Liver (tissue), 9 donors: Measurements from ENCODE around the gene TANGO2. TPM values are rescaled to one million over a fixed set of nuclear protein-coding genes. Genes with fewer than 3 reads are reported as not detected.

Source experiments
- DNase-seq: peaks from one replicate; pipeline ENCODE4 v3.0.0-alpha.2; 2017; ENCODE audit warnings: low spot score
- H3K27ac ChIP-seq, 2 donors: one replicate each; pipeline ENCODE4 v1.7.0; 2013; ENCODE audit warnings: inconsistent platforms in 2 of 2, low read length in 2 of 2, control low read depth in 1 of 2, low read depth in 1 of 2, mild to moderate bottlenecking in 1 of 2
- H3K27me3 ChIP-seq, 4 donors: one replicate each; pipeline versions ENCODE4 v1.6.1 to v1.7.0; 2013; ENCODE audit warnings: low read length in 3 of 4, inconsistent platforms in 1 of 4, mild to moderate bottlenecking in 1 of 4, moderate library complexity in 1 of 4; ENCODE audit not compliant: control insufficient read depth in 4 of 4, insufficient read depth in 4 of 4
- H3K36me3 ChIP-seq, 4 donors: one replicate each; pipeline versions ENCODE4 v1.6.1 to v1.7.0; 2013; ENCODE audit warnings: low read length in 3 of 4, mild to moderate bottlenecking in 3 of 4, low read depth in 1 of 4, moderate library complexity in 1 of 4; ENCODE audit not compliant: control insufficient read depth in 4 of 4, insufficient read depth in 3 of 4
- H3K4me1 ChIP-seq, 4 donors: one replicate each; pipeline versions ENCODE4 v1.6.1 to v1.7.0; 2013; ENCODE audit warnings: low read length in 3 of 4, mild to moderate bottlenecking in 3 of 4, moderate library complexity in 1 of 4; ENCODE audit not compliant: control insufficient read depth in 4 of 4, insufficient read depth in 4 of 4
- H3K4me3 ChIP-seq, 3 donors: one replicate each; pipeline versions ENCODE4 v1.6.1 to v1.7.0; 2013; ENCODE audit warnings: low read length in 3 of 3, control low read depth in 1 of 3, low read depth in 1 of 3, mild to moderate bottlenecking in 1 of 3
- H3K9ac ChIP-seq, 2 donors: one replicate each; pipeline ENCODE4 v1.7.0; 2013; ENCODE audit warnings: low read length in 2 of 2, mild to moderate bottlenecking in 2 of 2, moderate library complexity in 2 of 2, control low read depth in 1 of 2, low read depth in 1 of 2
- H3K9me3 ChIP-seq, 4 donors: one replicate each; pipeline versions ENCODE4 v1.6.1 to v1.7.0; 2013; ENCODE audit warnings: low read length in 3 of 4; ENCODE audit not compliant: control insufficient read depth in 4 of 4
- ATF3 ChIP-seq: IDR thresholded peaks from 2 replicates; pipeline ENCODE4 v1.6.1; 2016; ENCODE audit warnings: antibody characterized with exemption
- EGR1 ChIP-seq, 2 donors: IDR thresholded peaks; 2 replicates each; pipeline ENCODE4 v1.6.1; 2016 to 2018; ENCODE audit warnings: antibody characterized with exemption in 2 of 2, low read depth in 2 of 2
- FOXA1 ChIP-seq: IDR thresholded peaks from 2 replicates; pipeline ENCODE4 v1.6.1; 2016; ENCODE audit warnings: antibody characterized with exemption
- FOXA2 ChIP-seq: IDR thresholded peaks from 2 replicates; pipeline ENCODE4 v1.6.1; 2016; ENCODE audit warnings: antibody characterized with exemption
- GABPA ChIP-seq, 2 donors: IDR thresholded peaks in 1 of 2; conservative IDR thresholded peaks in 1 of 2; 2 replicates each; pipeline ENCODE4 v1.6.1; 2016; ENCODE audit warnings: antibody characterized with exemption in 2 of 2, mild to moderate bottlenecking in 1 of 2, moderate library complexity in 1 of 2
- HNF4A ChIP-seq, 2 donors: conservative IDR thresholded peaks; 2 replicates each; pipeline ENCODE4 v1.6.1; 2016; ENCODE audit warnings: antibody characterized with exemption in 2 of 2, mild to moderate bottlenecking in 2 of 2
- HNF4G ChIP-seq: IDR thresholded peaks from 2 replicates; pipeline ENCODE4 v1.6.1; 2016; ENCODE audit warnings: antibody characterized with exemption
- JUND ChIP-seq, 2 donors: IDR thresholded peaks; 2 replicates each; pipeline ENCODE4 v1.6.1; 2016; ENCODE audit warnings: antibody characterized with exemption in 2 of 2
- MAX ChIP-seq: IDR thresholded peaks from 2 replicates; pipeline ENCODE4 v1.6.1; 2016; ENCODE audit warnings: antibody characterized with exemption
- NR2F2 ChIP-seq: IDR thresholded peaks from 2 replicates; pipeline ENCODE4 v1.6.1; 2016; ENCODE audit warnings: antibody characterized with exemption
- REST ChIP-seq: IDR thresholded peaks from 2 replicates; pipeline ENCODE4 v1.6.1; 2016; ENCODE audit warnings: antibody characterized with exemption, mild to moderate bottlenecking
- SP1 ChIP-seq: IDR thresholded peaks from 2 replicates; pipeline ENCODE4 v1.6.1; 2018; ENCODE audit warnings: antibody characterized with exemption, mild to moderate bottlenecking
- TAF1 ChIP-seq: conservative IDR thresholded peaks from 2 replicates; pipeline ENCODE4 v1.6.1; 2016; ENCODE audit warnings: antibody characterized with exemption, mild to moderate bottlenecking
- YY1 ChIP-seq: IDR thresholded peaks from 2 replicates; pipeline ENCODE4 v1.6.1; 2016; ENCODE audit warnings: antibody characterized with exemption, mild to moderate bottlenecking
- ZBTB33 ChIP-seq: IDR thresholded peaks from 2 replicates; pipeline ENCODE4 v1.6.1; 2016; ENCODE audit warnings: antibody characterized with exemption
- WGBS: extraction: QIAGEN DNeasy Blood & Tissue Kit; methylation state at CpG from one replicate; pipeline ENCODE4 v1.1.7; 2013; 5-methylcytosine and 5-hydroxymethylcytosine counted together
- polyA plus RNA-seq, 2 donors: library from polyadenylated mRNA; stranded (reverse) in 1 of 2; unstranded in 1 of 2; fragments of 200-250 nt in 1 of 2; fragments of >200 nt in 1 of 2; fragmentation: Nextera tagmentation in 1 of 2; extraction: Ambion mirVana in 1 of 2; gene quantifications; one replicate each; pipeline versions ENCODE4 v1.2.1 to v1.2.3, GENCODE V29; 2013 to 2015
- total RNA-seq, 2 donors: library from RNA; depleted of rRNA; stranded (reverse); fragments of >200 nt; gene quantifications; one replicate each; pipeline ENCODE4 v1.2.3, GENCODE V29; 2014
- donor health status: healthy.
- donor health status: healthy.
- donor health status: healthy.
- donor health status: healthy.
- donor health status: healthy.

TANGO2 gene
- total and polyA plus RNA-seq, 4 donors: 10.8 to 153 (median 16.1) TPM

GRCh38 chr22:20055654-20056053, 34.7 kb downstream of the TANGO2 start:
- peaks cover 10 to 47% (median 20%) of the 10 kb centered on the region in 4 donors for H3K36me3 ChIP-seq
- H3K4me3 ChIP-seq: no peak overlapping the region
- no peaks in the 10 kb centered on the region for H3K4me1 ChIP-seq
- no peaks in the 10 kb centered on the region for H3K27me3 ChIP-seq
- 95% methylated on average over 15 of the region's 15 CpGs for WGBS
- H3K9ac ChIP-seq: no peak overlapping the region
- no peaks in the 10 kb centered on the region for H3K9me3 ChIP-seq
- H3K27ac ChIP-seq: no peak overlapping the region
- DNase-seq: no peak
- no peak for TF ChIP-seq REST
- TF ChIP-seq JUND (IDR thresholded peaks at IDR 0.05): no peak
- no peak for TF ChIP-seq FOXA1
- TF ChIP-seq NR2F2: no peak
- TF ChIP-seq ATF3: no peak
- TF ChIP-seq HNF4A (conservative IDR thresholded peaks at IDR 0.05): no peak
- TF ChIP-seq SP1: no peak

- WGBS: 95% methylated on average over 10 of the region's 10 CpGs
- H3K36me3 ChIP-seq: peaks cover 10 to 52% (median 20%) of the 10 kb centered on the region in 4 donors
- no peaks in the 10 kb centered on the region for H3K4me1 ChIP-seq
- TF ChIP-seq SP1 (no peak), MAX (no peak), HNF4A (conservative IDR thresholded peaks at IDR 0.05) (no peak), EGR1 (IDR thresholded peaks at IDR 0.05; ENCODE audit: low read depth in 2 of 2) (no peak), REST (no peak), TAF1 (no peak), ZBTB33 (no peak), YY1 (no peak), HNF4G (no peak), FOXA2 (no peak), FOXA1 (no peak), GABPA (IDR thresholded peaks at IDR 0.05 in 1 of 2, conservative IDR thresholded peaks at IDR 0.05 in 1 of 2) (no peak)
- no peaks in the 10 kb centered on the region for H3K27me3 ChIP-seq
- no peak overlapping the region for H3K4me3 ChIP-seq
- DNase-seq: no peak
- no peaks in the 10 kb centered on the region for H3K9me3 ChIP-seq
- no peak overlapping the region for H3K27ac ChIP-seq
- H3K9ac ChIP-seq: no peak overlapping the region
These were observed 35.3 kb downstream of the TANGO2 start for GRCh38 chr22:20056161-20056560.
